Hepatocyte (in vitro differentiated cells): ENCODE data around the gene ERFL. TPM values are rescaled to one million over a fixed set of nuclear protein-coding genes. Genes with fewer than 3 reads are reported as not detected.

Source experiments
- DNase-seq: peaks from one replicate; pipeline ENCODE4 v3.0.0-alpha.2; 2016; ENCODE audit warnings: low spot score
- H2AFZ ChIP-seq: fragments of 200-600 bp; sonication (generic); 2 replicates; pipeline ENCODE4 v1.6.0; 2016; ENCODE audit warnings: antibody characterized with exemption, mild to moderate bottlenecking
- H3K27ac ChIP-seq: fragments of 200-600 bp; sonication (generic); 2 replicates; pipeline ENCODE4 v1.5.1; 2016; ENCODE audit warnings: mild to moderate bottlenecking
- H3K27me3 ChIP-seq: fragments of 200-600 bp; sonication (generic); 2 replicates; pipeline ENCODE4 v1.6.1; 2016
- H3K36me3 ChIP-seq: fragments of 200-600 bp; sonication (generic); replicated peaks from 2 replicates; pipeline ENCODE4 v1.5.1; 2016; ENCODE audit warnings: low read depth; ENCODE audit not compliant: insufficient read depth
- H3K4me1 ChIP-seq: fragments of 200-600 bp; sonication (generic); 2 replicates; pipeline ENCODE4 v1.5.1; 2016; ENCODE audit warnings: mild to moderate bottlenecking, moderate library complexity; ENCODE audit not compliant: insufficient read depth
- H3K4me2 ChIP-seq: fragments of 200-600 bp; sonication (generic); 2 replicates; pipeline ENCODE4 v1.6.0; 2016
- H3K4me3 ChIP-seq: fragments of 200-600 bp; sonication (generic); 2 replicates; pipeline ENCODE4 v1.5.1; 2016; ENCODE audit warnings: mild to moderate bottlenecking
- H3K79me2 ChIP-seq: fragments of 200-600 bp; sonication (generic); 2 replicates; pipeline ENCODE4 v1.6.0; 2017; ENCODE audit warnings: mild to moderate bottlenecking
- H3K9me2 ChIP-seq: fragments of 200-600 bp; sonication (generic); replicated peaks from 2 replicates; pipeline ENCODE4 v1.6.0; 2017; ENCODE audit warnings: mild to moderate bottlenecking; ENCODE audit not compliant: insufficient read depth
- H3K9me3 ChIP-seq: fragments of 200-600 bp; sonication (generic); 2 replicates; pipeline ENCODE4 v1.5.1; 2016; ENCODE audit warnings: low read depth, mild to moderate bottlenecking
- H4K20me1 ChIP-seq: fragments of 200-600 bp; sonication (generic); 2 replicates; pipeline ENCODE4 v1.6.0; 2016; ENCODE audit warnings: mild to moderate bottlenecking; ENCODE audit not compliant: insufficient read depth, poor library complexity, severe bottlenecking
- CTCF ChIP-seq: fragments of 200-600 bp; sonication (generic); IDR thresholded peaks from 2 replicates; pipeline ENCODE4 v1.5.1; 2016; ENCODE audit warnings: antibody characterized with exemption, mild to moderate bottlenecking; ENCODE audit not compliant: poor library complexity
- EZH2 ChIP-seq: fragments of 200-600 bp; sonication (generic); IDR thresholded peaks from 2 replicates; pipeline ENCODE4 v1.6.1; 2016; ENCODE audit warnings: antibody characterized with exemption, mild to moderate bottlenecking, borderline replicate concordance
- EZH2phosphoT487 ChIP-seq: fragments of 200-600 bp; sonication (generic); IDR thresholded peaks from one replicate; pipeline ENCODE4 v1.6.1; 2018; ENCODE audit warnings: antibody characterized with exemption, mild to moderate bottlenecking, low read depth, moderate library complexity; ENCODE audit not compliant: unreplicated experiment, severe bottlenecking
- WGBS: methylation state at CpG from one replicate; pipeline ENCODE4 v1.1.6; 2016; ENCODE audit warnings: low lambda C conversion rate; ENCODE audit errors: missing lambda C conversion rate; 5-methylcytosine and 5-hydroxymethylcytosine counted together
- polyA plus RNA-seq: library from polyadenylated mRNA; unstranded; fragments of >200 nt; fragmentation: Nextera tagmentation; extraction: Ambion mirVana; gene quantifications from 2 replicates; pipeline ENCODE4 v1.2.1, GENCODE V29; 2016
- total RNA-seq: library from RNA; depleted of rRNA; stranded (reverse); fragments of >200 nt; gene quantifications from 2 replicates; pipeline ENCODE4 v1.2.3, GENCODE V29; 2014

The ERFL gene
- total and polyA plus RNA-seq, 2 experiments from 2014 or later, result 0.53 TPM; not detected in 1

DNA sequence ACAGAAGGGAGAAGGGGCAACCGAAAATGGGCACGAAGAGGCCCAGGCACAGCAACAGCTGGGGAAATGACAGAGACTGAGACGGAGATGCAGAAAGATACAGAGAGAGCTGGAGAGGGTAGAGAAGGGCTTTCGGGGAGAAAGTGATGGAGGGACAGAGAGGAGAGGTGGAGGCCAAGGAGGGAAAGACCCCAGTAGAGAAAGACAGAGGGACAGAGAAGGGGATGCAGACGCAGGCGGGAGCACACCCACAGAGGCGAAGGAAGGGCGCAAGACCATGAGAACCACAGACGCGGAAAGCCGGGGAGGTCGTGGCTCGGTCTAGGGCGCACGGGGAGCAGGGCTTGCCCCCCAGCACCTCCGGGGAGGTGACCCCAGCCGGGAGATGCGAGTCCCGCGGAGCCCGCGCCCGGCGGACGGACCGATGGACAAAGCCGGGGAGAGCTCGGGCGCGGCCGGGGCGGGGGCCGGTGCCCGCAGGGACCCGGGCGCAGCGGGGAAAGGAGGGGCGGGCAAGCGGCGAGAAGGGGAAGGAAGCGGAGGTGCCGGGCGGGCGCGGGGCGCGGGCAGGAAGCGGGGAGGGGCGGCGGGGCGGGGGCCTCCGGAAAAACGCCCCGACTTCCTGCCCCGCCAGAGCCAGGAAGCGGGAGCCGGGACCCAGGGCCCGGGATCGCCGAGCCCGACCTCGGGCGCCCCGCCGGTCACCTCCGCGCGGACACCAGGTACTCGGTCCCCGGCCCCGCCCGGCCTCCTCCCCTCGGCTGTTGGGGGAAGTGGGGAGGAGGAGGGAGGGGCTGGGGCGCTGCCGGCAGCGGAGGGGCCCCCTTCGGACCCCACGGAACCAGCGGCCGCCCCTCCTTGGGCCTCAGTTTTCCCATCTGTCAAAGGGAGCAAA is 45.4 kb downstream of the ERFL start, which contains the start of gene ARHGEF1:
Gene ARHGEF1, plus strand, starts transcription at position 617 of the 895 bp plus-strand sequence. CDS start 4,899 bp downstream, outside the sequence.
- H3K9me2 ChIP-seq, result no peaks in the 10 kb centered on the region
- H3K4me1 ChIP-seq, result peaks cover 13% of the 10 kb centered on the region
- no peaks in the 10 kb centered on the region for H3K27me3 ChIP-seq
- H3K36me3 ChIP-seq, result no peaks in the 10 kb centered on the region
- peak within 1 kb of the TSS; percentile 73 for H2AFZ ChIP-seq
- H3K4me2 ChIP-seq, result peak within 1 kb of the TSS; percentile 95
- no peak for TF ChIP-seq EZH2phosphoT487
- TF ChIP-seq EZH2, result no peak
- TF ChIP-seq CTCF, result no peak
- H3K4me3 ChIP-seq, result peak within 1 kb of the TSS; percentile 47
- peak; percentile 60 for DNase-seq
- H3K79me2 ChIP-seq, result peaks cover 27% of the 10 kb centered on the region
- WGBS, result 13% methylated on average over 18 of the region's 80 CpGs
- peak within 1 kb of the TSS; percentile 40 for H3K27ac ChIP-seq
- no peaks in the 10 kb centered on the region for H3K9me3 ChIP-seq
- H4K20me1 ChIP-seq, result no peaks in the 10 kb centered on the region

GRCh38 chr19:41880329-41880708 is 47.9 kb downstream of the ERFL start:
- H3K79me2 ChIP-seq, result peaks cover 10% of the 10 kb centered on the region
- H3K4me1 ChIP-seq, result peaks cover 6% of the 10 kb centered on the region
- H3K36me3 ChIP-seq, result no peaks in the 10 kb centered on the region
- no peaks in the 10 kb centered on the region for H4K20me1 ChIP-seq
- WGBS, result 94% methylated on average over 4 of the region's 5 CpGs
- H2AFZ ChIP-seq, result no peak overlapping the region
- DNase-seq, result no peak
- H3K4me3 ChIP-seq, result no peak overlapping the region
- H3K27ac ChIP-seq, result no peak overlapping the region
- no peak overlapping the region for H3K4me2 ChIP-seq
- TF ChIP-seq CTCF (no peak), EZH2phosphoT487 (no peak), EZH2 (no peak)
- H3K27me3 ChIP-seq, result no peaks in the 10 kb centered on the region
- no peaks in the 10 kb centered on the region for H3K9me3 ChIP-seq
- H3K9me2 ChIP-seq, result no peaks in the 10 kb centered on the region

GRCh38 chr19:41879670-41880328 is 48.5 kb downstream of the ERFL start:
- H3K9me3 ChIP-seq, result no peaks in the 10 kb centered on the region
- H3K4me3 ChIP-seq, result no peak overlapping the region
- H3K36me3 ChIP-seq, result no peaks in the 10 kb centered on the region
- no peak overlapping the region for H3K4me2 ChIP-seq
- H3K79me2 ChIP-seq, result peaks cover 5% of the 10 kb centered on the region
- H3K27me3 ChIP-seq, result no peaks in the 10 kb centered on the region
- DNase-seq, result no peak
- H3K4me1 ChIP-seq, result peaks cover 1% of the 10 kb centered on the region
- no peaks in the 10 kb centered on the region for H3K9me2 ChIP-seq
- no peak for TF ChIP-seq EZH2phosphoT487
- no peak for TF ChIP-seq EZH2
- TF ChIP-seq CTCF, result no peak
- H4K20me1 ChIP-seq, result no peaks in the 10 kb centered on the region
- no peak overlapping the region for H3K27ac ChIP-seq
- H2AFZ ChIP-seq, result no peak overlapping the region
- WGBS, result 82% methylated on average over 7 of the region's 7 CpGs
